ENCODE data around the gene DMXL2.

Gene DMXL2

GRCh38 chr15:51491941-51492340 lies 130.6 kb downstream of the DMXL2 start:
- TF ChIP-seq TARDBP (IDR thresholded peaks at IDR 0.05) (no peak), FOXK2 (IDR thresholded peaks at IDR 0.05) (no peak), LEF1 (IDR thresholded peaks at IDR 0.05; ENCODE audit: borderline replicate concordance) (no peak), ZNF384 (IDR thresholded peaks at IDR 0.05) (no peak), SUZ12 (IDR thresholded peaks at IDR 0.05) (no peak), FOXA1 (IDR thresholded peaks at IDR 0.05) (no peak), L3MBTL2 (conservative IDR thresholded peaks at IDR 0.05) (no peak), CTBP1 (IDR thresholded peaks at IDR 0.05; ENCODE audit: borderline replicate concordance) (no peak), BHLHE40 (IDR thresholded peaks at IDR 0.05; ENCODE audit: borderline replicate concordance) (no peak), ARNT (IDR thresholded peaks at IDR 0.05) (no peak), NFRKB (IDR thresholded peaks at IDR 0.05) (no peak), ELF4 (IDR thresholded peaks at IDR 0.05) (no peak), SP1 (IDR thresholded peaks at IDR 0.05) (no peak), FOXM1 (IDR thresholded peaks at IDR 0.05; ENCODE audit: borderline replicate concordance) (no peak), PKNOX1 (IDR thresholded peaks at IDR 0.05) (no peak), HDGF (IDR thresholded peaks at IDR 0.05; ENCODE audit: borderline replicate concordance) (no peak)
- CTCF ChIA-PET, result no interaction called here
- POLR2A ChIA-PET, result no interaction called here
- no peak for DNase-seq (ENCODE audit: extremely low spot score)

DNA sequence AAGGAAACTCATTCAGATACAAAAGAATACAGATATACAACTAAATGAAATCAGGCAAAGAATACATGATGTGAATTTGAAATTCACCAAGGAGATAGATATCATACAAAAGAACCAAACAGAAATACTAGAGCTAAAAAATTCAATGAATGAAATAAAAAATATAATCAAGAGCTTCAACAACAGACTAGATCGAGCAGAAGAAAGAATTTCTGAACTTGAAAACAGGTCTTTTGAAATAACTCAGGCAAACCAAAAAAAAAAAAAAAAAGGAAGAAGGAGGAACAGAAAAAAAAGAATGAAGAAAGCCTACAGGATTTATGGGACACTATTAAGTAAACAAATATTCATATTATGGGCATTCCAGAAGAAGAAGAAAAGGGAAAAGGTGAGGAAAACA lies 137.8 kb downstream of the DMXL2 start:
- CTCF ChIA-PET, result no interaction called here
- TF ChIP-seq L3MBTL2 (conservative IDR thresholded peaks at IDR 0.05) (no peak), FOXA1 (IDR thresholded peaks at IDR 0.05) (no peak), ARNT (IDR thresholded peaks at IDR 0.05) (no peak), LEF1 (IDR thresholded peaks at IDR 0.05; ENCODE audit: borderline replicate concordance) (no peak), HDGF (IDR thresholded peaks at IDR 0.05; ENCODE audit: borderline replicate concordance) (no peak)
- POLR2A ChIA-PET, result no interaction called here
- no peak for DNase-seq (ENCODE audit: extremely low spot score)

DNA sequence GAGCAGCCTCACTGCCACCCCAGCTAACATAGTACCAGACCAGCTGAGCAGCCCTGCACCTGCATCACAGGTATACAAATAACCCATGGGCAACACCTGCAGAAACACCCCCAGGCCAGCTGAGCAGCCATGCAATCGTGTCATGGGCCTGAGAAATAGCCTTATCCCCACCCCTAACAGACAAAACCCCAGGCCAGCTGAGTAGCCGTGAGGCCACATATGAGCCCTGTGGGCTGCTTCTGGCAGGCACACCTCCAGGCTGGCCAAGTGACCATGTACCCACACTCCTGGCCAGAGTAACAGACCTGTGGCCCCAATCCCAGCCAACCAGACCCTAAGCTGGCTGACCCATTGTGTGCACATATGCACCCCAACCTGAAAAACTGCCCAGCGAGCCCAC lies 138.6 kb downstream of the DMXL2 start:
- POLR2A ChIA-PET, result no interaction called here
- CTCF ChIA-PET, result no interaction called here
- TF ChIP-seq L3MBTL2 (conservative IDR thresholded peaks at IDR 0.05), result no peak
- TF ChIP-seq ELF4 (IDR thresholded peaks at IDR 0.05), result no peak
- TF ChIP-seq ARNT (IDR thresholded peaks at IDR 0.05), result no peak
- no peak for TF ChIP-seq LEF1 (IDR thresholded peaks at IDR 0.05; ENCODE audit: borderline replicate concordance)
- no peak for TF ChIP-seq FOXA1 (IDR thresholded peaks at IDR 0.05)
- TF ChIP-seq PKNOX1 (IDR thresholded peaks at IDR 0.05), result no peak
- no peak for TF ChIP-seq SP1 (IDR thresholded peaks at IDR 0.05)
- TF ChIP-seq HDGF (IDR thresholded peaks at IDR 0.05; ENCODE audit: borderline replicate concordance), result no peak

GRCh38 chr15:51483520-51483919 lies 139.1 kb downstream of the DMXL2 start:
- ChIA-PET POLR2A (no interaction called here), CTCF (no interaction called here)
- TF ChIP-seq TARDBP (IDR thresholded peaks at IDR 0.05) (no peak), BHLHE40 (IDR thresholded peaks at IDR 0.05; ENCODE audit: borderline replicate concordance) (no peak), NFRKB (IDR thresholded peaks at IDR 0.05) (no peak), SUZ12 (IDR thresholded peaks at IDR 0.05) (no peak), FOXM1 (IDR thresholded peaks at IDR 0.05; ENCODE audit: borderline replicate concordance) (no peak), FOXA1 (IDR thresholded peaks at IDR 0.05) (no peak)
- no peak for DNase-seq (ENCODE audit: extremely low spot score)

More for the DNA sequence above, 138.6 kb downstream of the DMXL2 start:
- no peak for DNase-seq (ENCODE audit: extremely low spot score)

DNA sequence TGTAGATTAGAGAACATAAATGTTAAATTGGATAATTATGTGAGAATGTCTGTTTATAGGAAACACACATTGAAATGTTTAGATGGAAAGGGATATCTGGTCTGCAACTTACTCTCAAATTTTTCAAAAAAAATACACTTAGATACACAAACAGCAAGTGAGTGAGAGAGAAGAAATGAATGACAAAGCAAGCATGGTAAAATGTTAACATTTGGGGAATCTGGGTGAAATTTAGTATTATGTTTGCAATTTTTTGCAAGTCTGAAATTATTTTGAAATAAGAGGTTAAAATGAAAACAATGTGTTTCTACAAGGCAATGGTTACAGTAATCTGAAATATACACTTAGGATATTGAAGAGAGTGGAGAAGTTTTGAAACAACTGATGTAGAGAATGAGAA lies 146.8 kb downstream of the DMXL2 start:
- no peak for DNase-seq (ENCODE audit: extremely low spot score)
- ChIA-PET POLR2A (no interaction called here), CTCF (no interaction called here)
- TF ChIP-seq ELF4 (IDR thresholded peaks at IDR 0.05) (no peak), TARDBP (IDR thresholded peaks at IDR 0.05) (no peak), CTBP1 (IDR thresholded peaks at IDR 0.05; ENCODE audit: borderline replicate concordance) (no peak), SP1 (IDR thresholded peaks at IDR 0.05) (no peak), FOXA1 (IDR thresholded peaks at IDR 0.05) (no peak), ZNF384 (IDR thresholded peaks at IDR 0.05) (no peak), HDGF (IDR thresholded peaks at IDR 0.05; ENCODE audit: borderline replicate concordance) (no peak), NFRKB (IDR thresholded peaks at IDR 0.05) (no peak), SUZ12 (IDR thresholded peaks at IDR 0.05) (no peak), L3MBTL2 (conservative IDR thresholded peaks at IDR 0.05) (no peak), LEF1 (IDR thresholded peaks at IDR 0.05; ENCODE audit: borderline replicate concordance) (no peak), FOXK2 (IDR thresholded peaks at IDR 0.05) (no peak), FOXM1 (IDR thresholded peaks at IDR 0.05; ENCODE audit: borderline replicate concordance) (no peak), ARNT (IDR thresholded peaks at IDR 0.05) (no peak), PKNOX1 (IDR thresholded peaks at IDR 0.05) (no peak), BHLHE40 (IDR thresholded peaks at IDR 0.05; ENCODE audit: borderline replicate concordance) (no peak)

GRCh38 chr15:51470512-51470911 lies 152.1 kb downstream of the DMXL2 start:
- ChIA-PET POLR2A (no interaction called here), CTCF (interaction anchor here (0.7 kb wide), 1 partner anchor 25 kb away, joined by 3 read pairs; no protein-coding TSS in a partner anchor)
- TF ChIP-seq L3MBTL2 (conservative IDR thresholded peaks at IDR 0.05) (no peak), CTBP1 (IDR thresholded peaks at IDR 0.05; ENCODE audit: borderline replicate concordance) (no peak), ARNT (IDR thresholded peaks at IDR 0.05) (no peak), BHLHE40 (IDR thresholded peaks at IDR 0.05; ENCODE audit: borderline replicate concordance) (no peak), SP1 (IDR thresholded peaks at IDR 0.05) (no peak), ELF4 (IDR thresholded peaks at IDR 0.05) (no peak), FOXM1 (IDR thresholded peaks at IDR 0.05; ENCODE audit: borderline replicate concordance) (no peak), SUZ12 (IDR thresholded peaks at IDR 0.05) (no peak), HDGF (IDR thresholded peaks at IDR 0.05; ENCODE audit: borderline replicate concordance) (no peak), FOXK2 (IDR thresholded peaks at IDR 0.05) (no peak), FOXA1 (IDR thresholded peaks at IDR 0.05) (no peak), ZNF384 (IDR thresholded peaks at IDR 0.05) (no peak), PKNOX1 (IDR thresholded peaks at IDR 0.05) (no peak), TARDBP (IDR thresholded peaks at IDR 0.05) (no peak), NFRKB (IDR thresholded peaks at IDR 0.05) (no peak), LEF1 (IDR thresholded peaks at IDR 0.05; ENCODE audit: borderline replicate concordance) (no peak)
- no peak for DNase-seq (ENCODE audit: extremely low spot score)

Measured in HEK293T (cell line).